GM20000 (cell line): Measurements from ENCODE around the gene ZNF474.

Experiments used
- DNase-seq: peaks from one replicate; pipeline ENCODE4 v3.0.0; 2012; ENCODE audit warnings: low spot score
- CTCF ChIP-seq: IDR thresholded peaks from 2 replicates; pipeline ENCODE4 v1.5.1; 2012; ENCODE audit warnings: mild to moderate bottlenecking, control low read depth; ENCODE audit errors: extremely low read depth, missing control alignments

Gene ZNF474

GRCh38 chr5:122153774-122154173 lies 24.4 kb downstream of the ZNF474 start:
- no peak for TF ChIP-seq CTCF

GRCh38 chr5:122154491-122154890 lies 25.1 kb downstream of the ZNF474 start:
- no peak for TF ChIP-seq CTCF
- DNase-seq: no peak

More at GRCh38 chr5:122153774-122154173, 24.4 kb downstream of the ZNF474 start:
- no peak for DNase-seq

- TF ChIP-seq CTCF: no peak
- DNase-seq: no peak
Measured at GRCh38 chr5:122154910-122155309, 25.6 kb downstream of the ZNF474 start.

- no peak for DNase-seq
- TF ChIP-seq CTCF: no peak
Measured at GRCh38 chr5:122155546-122155945, 26.2 kb downstream of the ZNF474 start.

GRCh38 chr5:122156724-122157325 lies 27.5 kb downstream of the ZNF474 start:
- DNase-seq: no peak
- no peak for TF ChIP-seq CTCF

- TF ChIP-seq CTCF: no peak
- DNase-seq: no peak
Measured at GRCh38 chr5:122162100-122162638, 32.8 kb downstream of the ZNF474 start.

GRCh38 chr5:122163121-122164069 lies 34.0 kb downstream of the ZNF474 start:
- DNase-seq: no peak
- no peak for TF ChIP-seq CTCF
